Activated B cell treated with CpG ODN at 0.5 μM for 24 hours (primary cell): ENCODE results near the gene SMARCB1. TPM values are rescaled to one million over a fixed set of nuclear protein-coding genes. Genes with fewer than 3 reads are reported as not detected.
A peak's percentile ranks its signal among the peaks of the same experiment; 100 is the strongest.

Source experiments
- ATAC-seq: fragments of 200-7000 bp; cut with Tn5 transposase; one replicate; pipeline ENCODE4 v1.10.0; 2021; ENCODE audit warnings: low read depth, mild to moderate bottlenecking, moderate library complexity
- CTCF ChIA-PET: fragments of 350-600 bp; sonication (Branson Sonifier 250); formaldehyde crosslinking; loops from one replicate; lab custom pipeline; 2021; ENCODE audit warnings: antibody characterized with exemption; lab: Charles Lee
- POLR2A ChIA-PET: fragments of 350-600 bp; sonication (Branson Sonifier 250); formaldehyde crosslinking; loops from one replicate; lab custom pipeline; 2021; ENCODE audit warnings: antibody characterized with exemption; lab: Charles Lee
- DNase-seq: peaks from one replicate; pipeline ENCODE4 v3.0.0; 2022
- H3K27ac Mint-ChIP-seq: one replicate; pipeline ENCODE4 v1.8.0; 2020; ENCODE audit warnings: mixed read lengths
- H3K27me3 Mint-ChIP-seq: one replicate; pipeline ENCODE4 v1.8.0; 2021; ENCODE audit warnings: mixed read lengths
- H3K36me3 Mint-ChIP-seq: one replicate; pipeline ENCODE4 v1.8.0; 2021; ENCODE audit warnings: low read depth, mixed read lengths
- H3K4me1 Mint-ChIP-seq: one replicate; pipeline ENCODE4 v1.8.0; 2021; ENCODE audit warnings: mixed read lengths
- H3K4me3 Mint-ChIP-seq: one replicate; pipeline ENCODE4 v1.8.0; 2020; ENCODE audit warnings: mild to moderate bottlenecking, mixed read lengths
- H3K9me3 Mint-ChIP-seq: one replicate; pipeline ENCODE4 v1.8.0; 2020; ENCODE audit warnings: mixed read lengths
- CTCF ChIP-seq: fragments of 200-600 bp; IDR thresholded peaks from one replicate; pipeline ENCODE4 v1.8.0; 2022; ENCODE audit warnings: antibody characterized with exemption, mild to moderate bottlenecking
- intact Hi-C: fragments of 100-400 bp; cut with micrococcal nuclease; formaldehyde crosslinking; loops from one replicate; pipeline ENCODE4 v1.15.1; 2024
- total RNA-seq: library from RNA; stranded (reverse); gene quantifications from 2 replicates; pipeline ENCODE4 v1.2.3, GENCODE V29; 2022

Gene SMARCB1
- total RNA-seq, 1 donor from 2014 or later = 161 TPM

GRCh38 chr22:23763579-23763945, 23.2 kb upstream of the SMARCB1 start:
- peak overlapping the region; percentile 77 for H3K4me3 Mint-ChIP-seq
- CTCF ChIA-PET = interaction anchor here (2.7 kb wide), 1 partner anchor 86 kb away, joined by 7 read pairs; no protein-coding TSS in a partner anchor

GRCh38 chr22:23763954-23764353, 22.8 kb upstream of the SMARCB1 start:
- TF ChIP-seq CTCF = no peak
- no peak for ATAC-seq
- DNase-seq = no peak
- Mint-ChIP-seq H3K4me1 (peaks cover 54% of the 10 kb centered on the region), H3K4me3 (peak overlapping the region; percentile 77), H3K27ac (peak overlapping the region; percentile 70), H3K27me3 (no peaks in the 10 kb centered on the region), H3K36me3 (peaks cover 14% of the 10 kb centered on the region), H3K9me3 (no peaks in the 10 kb centered on the region)
- ChIA-PET CTCF (interaction anchor here (2.7 kb wide), 1 partner anchor 86 kb away, joined by 7 read pairs; no protein-coding TSS in a partner anchor), POLR2A (interaction anchor here (2.2 to 11.8 kb wide), 2 partner anchors 11 to 46 kb away, joined by 6 to 229 read pairs; partner anchors contain the start of genes VPREB3 and ZNF70)
- intact Hi-C loops = loop anchor here (1.0 to 10.0 kb wide), 2 partner anchors 12 to 139 kb away; no protein-coding TSS in a partner anchor

More at GRCh38 chr22:23763579-23763945, 23.2 kb upstream of the SMARCB1 start:
- POLR2A ChIA-PET = interaction anchor here (0.7 to 11.8 kb wide), 3 partner anchors 10 to 46 kb away, joined by 3 to 229 read pairs (median 6); partner anchors contain the start of genes VPREB3 and ZNF70
- ATAC-seq (peak; percentile 43), DNase-seq (peak; percentile 55)
- no peaks in the 10 kb centered on the region for H3K27me3 Mint-ChIP-seq
- H3K36me3 Mint-ChIP-seq = peaks cover 14% of the 10 kb centered on the region
- TF ChIP-seq CTCF = no peak
- H3K27ac Mint-ChIP-seq = peak overlapping the region; percentile 70
- H3K4me1 Mint-ChIP-seq = peaks cover 51% of the 10 kb centered on the region
- intact Hi-C loops = loop anchor here (1.0 to 10.0 kb wide), 2 partner anchors 11 to 139 kb away; no protein-coding TSS in a partner anchor
- H3K9me3 Mint-ChIP-seq = no peaks in the 10 kb centered on the region

DNA sequence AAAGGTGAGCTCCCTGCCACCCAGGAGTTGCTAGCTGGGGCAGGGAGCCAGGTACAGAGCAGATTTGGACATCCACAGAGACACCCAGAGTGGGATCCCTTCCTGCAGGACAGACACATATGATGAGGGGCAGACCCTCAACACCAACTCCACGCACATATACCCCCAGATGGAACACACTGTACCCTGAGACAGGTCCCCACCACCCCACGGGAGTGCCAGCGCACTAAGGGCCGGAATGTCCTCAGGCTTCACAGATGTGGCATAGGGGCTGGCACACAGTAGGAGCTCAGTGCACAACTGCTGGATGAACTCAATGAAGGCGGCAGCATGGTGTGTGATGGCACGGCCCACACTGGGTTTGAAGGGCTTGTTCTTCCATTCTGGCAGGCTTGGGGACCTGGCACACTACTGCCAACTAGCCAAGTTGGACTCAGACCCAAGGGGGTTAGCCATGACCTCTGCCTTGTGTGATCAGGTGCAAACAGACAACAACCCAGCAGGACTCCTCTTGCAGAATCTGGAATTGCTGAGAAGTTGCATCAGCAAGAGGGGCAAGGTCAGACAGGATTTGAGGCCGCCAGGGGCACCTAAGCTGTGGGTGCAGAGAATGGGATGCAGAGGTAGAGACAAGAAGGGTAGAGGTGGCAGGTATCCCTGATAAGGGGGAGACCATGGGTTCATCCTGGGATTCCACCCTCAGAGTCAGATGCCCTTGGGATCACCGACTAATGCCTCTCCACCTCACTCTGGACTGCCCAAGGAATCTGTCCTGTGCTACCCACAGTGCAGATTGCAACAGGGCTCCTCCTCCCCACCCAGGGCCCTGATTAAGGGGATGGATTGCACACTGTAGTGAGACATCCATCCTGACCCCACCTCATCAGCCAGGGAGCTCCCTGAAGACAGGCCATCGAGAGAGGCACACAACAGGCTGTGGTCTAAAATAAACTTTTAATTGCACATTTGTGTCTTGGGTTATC, 21.6 kb upstream of the SMARCB1 start:
- H3K27ac Mint-ChIP-seq = peak overlapping the region; percentile 62
- H3K4me1 Mint-ChIP-seq = peaks cover 65% of the 10 kb centered on the region
- intact Hi-C loops = loop anchor here (5.0 to 10.0 kb wide), 3 partner anchors 48 to 223 kb away; no protein-coding TSS in a partner anchor

GRCh38 chr22:23767303-23767672, 19.5 kb upstream of the SMARCB1 start:
- POLR2A ChIA-PET = interaction anchor here (0.6 to 11.8 kb wide), 11 partner anchors 14 to 90 kb away, joined by 3 to 229 read pairs (median 3); partner anchors contain the start of genes DERL3, SLC2A11, VPREB3 and ZNF70
- H3K27ac Mint-ChIP-seq = peak overlapping the region; percentile 50
- intact Hi-C loops = loop anchor here (5.0 to 10.0 kb wide), 3 partner anchors 50 to 225 kb away; no protein-coding TSS in a partner anchor
- H3K4me1 Mint-ChIP-seq = peaks cover 78% of the 10 kb centered on the region
- no peak for ATAC-seq
- no peaks in the 10 kb centered on the region for H3K9me3 Mint-ChIP-seq
- peaks cover 14% of the 10 kb centered on the region for H3K36me3 Mint-ChIP-seq
- TF ChIP-seq CTCF = no peak
- peak overlapping the region; percentile 86 for H3K4me3 Mint-ChIP-seq
- no peaks in the 10 kb centered on the region for H3K27me3 Mint-ChIP-seq
- CTCF ChIA-PET = interaction anchor here (0.7 to 4.0 kb wide), 3 partner anchors 78 to 176 kb away, joined by 3 to 31 read pairs (median 4); no protein-coding TSS in a partner anchor
- DNase-seq = no peak

More for the DNA sequence above, 21.6 kb upstream of the SMARCB1 start:
- H3K4me3 Mint-ChIP-seq = peak overlapping the region; percentile 50
- H3K9me3 Mint-ChIP-seq = no peaks in the 10 kb centered on the region
- TF ChIP-seq CTCF = no peak
- ATAC-seq = no peak
- H3K27me3 Mint-ChIP-seq = no peaks in the 10 kb centered on the region
- H3K36me3 Mint-ChIP-seq = peaks cover 14% of the 10 kb centered on the region
- POLR2A ChIA-PET = interaction anchor here (0.5 to 11.8 kb wide), 5 partner anchors 12 to 624 kb away, joined by 3 to 229 read pairs (median 6); partner anchors contain the start of genes SLC2A11, VPREB3 and ZNF70
- CTCF ChIA-PET = interaction anchor here (0.9 to 2.7 kb wide), 3 partner anchors 10 to 84 kb away, joined by 3 to 7 read pairs (median 5); no protein-coding TSS in a partner anchor
- no peak for DNase-seq
